ENCODE measurements around the gene TMEM229B. TPM values are rescaled to one million over a fixed set of nuclear protein-coding genes. Genes with fewer than 3 reads are reported as not detected.

Gene TMEM229B
- total RNA-seq, 2 experiments from 2014 or later = 3.9 to 11.7 TPM

- Histone ChIP-seq H4K20me1 (ENCODE audit: insufficient read depth, low read length) (no peaks in the 10 kb centered on the region), H3K4me3 (ENCODE audit: low read depth, low read length, poor library complexity, severe bottlenecking) (no peak overlapping the region), H2AFZ (ENCODE audit: low read length) (no peak overlapping the region), H3K4me2 (ENCODE audit: low read length) (no peak overlapping the region), H3K9me2 (ENCODE audit: insufficient read depth, low read length) (no peaks in the 10 kb centered on the region), H3K27ac (ENCODE audit: low read depth, low read length, poor library complexity, severe bottlenecking) (no peak overlapping the region), H3K4me1 (ENCODE audit: insufficient read depth, low read length, poor library complexity, severe bottlenecking) (no peaks in the 10 kb centered on the region), H3K9me3 (ENCODE audit: low read length) (no peaks in the 10 kb centered on the region), H3K36me3 (ENCODE audit: insufficient read depth, low read length) (no peaks in the 10 kb centered on the region), H3K79me2 (ENCODE audit: insufficient read depth, low read depth, low read length) (no peaks in the 10 kb centered on the region)
- POLR2A ChIA-PET = no interaction called here
- DNase-seq (ENCODE audit: low spot score) = no peak
- intact Hi-C loops (cut with micrococcal nuclease; ENCODE audit: unreplicated experiment) = no loop called here
- no TSS peak for BruUV-seq (replicated peaks)
- TF ChIP-seq CTCF (conservative IDR thresholded peaks at IDR 0.05; ENCODE audit: low read length) = no peak
- CTCF ChIA-PET (ENCODE audit: unreplicated experiment) = no interaction called here
These were observed 20.2 kb downstream of the TMEM229B start for GRCh38 chr14:67468378-67468730.

- DNase-seq (ENCODE audit: low spot score) = no peak
- no peak overlapping the region for H3K4me3 ChIP-seq (ENCODE audit: low read depth, low read length, poor library complexity, severe bottlenecking)
- no peak overlapping the region for H3K27ac ChIP-seq (ENCODE audit: low read depth, low read length, poor library complexity, severe bottlenecking)
- intact Hi-C loops (cut with micrococcal nuclease; ENCODE audit: unreplicated experiment) = no loop called here
- H3K79me2 ChIP-seq (ENCODE audit: insufficient read depth, low read depth, low read length) = no peaks in the 10 kb centered on the region
- ChIA-PET POLR2A (interaction anchor here (0.7 kb wide), 1 partner anchor 899 kb away, joined by 5 read pairs; no protein-coding TSS in a partner anchor), CTCF (ENCODE audit: unreplicated experiment) (interaction anchor here (1.4 kb wide), 1 partner anchor 9 kb away, joined by 5 read pairs; no protein-coding TSS in a partner anchor)
- BruUV-seq (replicated peaks) = no TSS peak
- no peaks in the 10 kb centered on the region for H3K9me3 ChIP-seq (ENCODE audit: low read length)
- no peaks in the 10 kb centered on the region for H3K9me2 ChIP-seq (ENCODE audit: insufficient read depth, low read length)
- no peaks in the 10 kb centered on the region for H4K20me1 ChIP-seq (ENCODE audit: insufficient read depth, low read length)
- H2AFZ ChIP-seq (ENCODE audit: low read length) = no peak overlapping the region
- TF ChIP-seq EZH2phosphoT487 (IDR thresholded peaks at IDR 0.05; ENCODE audit: borderline replicate concordance, low read depth, low read length) (no peak), CTCF (conservative IDR thresholded peaks at IDR 0.05; ENCODE audit: low read length) (no peak)
- H3K4me1 ChIP-seq (ENCODE audit: insufficient read depth, low read length, poor library complexity, severe bottlenecking) = no peaks in the 10 kb centered on the region
- no peaks in the 10 kb centered on the region for H3K36me3 ChIP-seq (ENCODE audit: insufficient read depth, low read length)
- no peak overlapping the region for H3K4me2 ChIP-seq (ENCODE audit: low read length)
These were observed 21.4 kb downstream of the TMEM229B start for GRCh38 chr14:67467134-67467533.

- Histone ChIP-seq H3K79me2 (ENCODE audit: insufficient read depth, low read depth, low read length) (no peaks in the 10 kb centered on the region), H3K4me3 (ENCODE audit: low read depth, low read length, poor library complexity, severe bottlenecking) (no peak overlapping the region), H3K4me2 (ENCODE audit: low read length) (no peak overlapping the region), H3K36me3 (ENCODE audit: insufficient read depth, low read length) (no peaks in the 10 kb centered on the region), H3K4me1 (ENCODE audit: insufficient read depth, low read length, poor library complexity, severe bottlenecking) (no peaks in the 10 kb centered on the region), H3K27ac (ENCODE audit: low read depth, low read length, poor library complexity, severe bottlenecking) (no peak overlapping the region), H3K9me2 (ENCODE audit: insufficient read depth, low read length) (no peaks in the 10 kb centered on the region), H4K20me1 (ENCODE audit: insufficient read depth, low read length) (no peaks in the 10 kb centered on the region), H2AFZ (ENCODE audit: low read length) (no peak overlapping the region), H3K9me3 (ENCODE audit: low read length) (no peaks in the 10 kb centered on the region)
- no TSS peak for BruUV-seq (replicated peaks)
- no peak for TF ChIP-seq EZH2phosphoT487 (IDR thresholded peaks at IDR 0.05; ENCODE audit: borderline replicate concordance, low read depth, low read length)
- TF ChIP-seq CTCF (conservative IDR thresholded peaks at IDR 0.05; ENCODE audit: low read length) = no peak
- intact Hi-C loops (cut with micrococcal nuclease; ENCODE audit: unreplicated experiment) = no loop called here
- POLR2A ChIA-PET = interaction anchor here (1.2 kb wide), 1 partner anchor 62 kb away, joined by 3 read pairs; no protein-coding TSS in a partner anchor
- no peak for DNase-seq (ENCODE audit: low spot score)
- CTCF ChIA-PET (ENCODE audit: unreplicated experiment) = no interaction called here
These were observed 23.6 kb downstream of the TMEM229B start for GRCh38 chr14:67464879-67465278.

All from OCI-LY7 (cell line).